ENCODE data around the gene RNF148.
"Not testable (repeated sequence)": the region's sequence is repeated elsewhere in the genome, so short reads cannot be mapped to it uniquely, and the experiment has no call there.

RNF148 gene

GRCh38 chr7:122691569-122692235 lies 11.0 kb downstream of the RNF148 start:
- no peak for DNase-seq (ENCODE audit: low spot score)
- H3K27ac ChIP-seq, result no peak overlapping the region
- no peak overlapping the region for H3K4me3 ChIP-seq
- TF ChIP-seq CTCF (IDR thresholded peaks at IDR 0.05), result no peak

- H3K27ac ChIP-seq, result no peak overlapping the region
- H3K4me3 ChIP-seq, result no peak overlapping the region
- DNase-seq (ENCODE audit: low spot score), result no peak
- no peak for TF ChIP-seq CTCF (IDR thresholded peaks at IDR 0.05)
These were observed 13.2 kb downstream of the RNF148 start for GRCh38 chr7:122689346-122690109.

GRCh38 chr7:122688400-122688998 lies 14.2 kb downstream of the RNF148 start:
- no peak for DNase-seq (ENCODE audit: low spot score)
- Histone ChIP-seq H3K27ac (no peak overlapping the region), H3K4me3 (no peak overlapping the region)
- TF ChIP-seq CTCF (IDR thresholded peaks at IDR 0.05), result no peak

DNA sequence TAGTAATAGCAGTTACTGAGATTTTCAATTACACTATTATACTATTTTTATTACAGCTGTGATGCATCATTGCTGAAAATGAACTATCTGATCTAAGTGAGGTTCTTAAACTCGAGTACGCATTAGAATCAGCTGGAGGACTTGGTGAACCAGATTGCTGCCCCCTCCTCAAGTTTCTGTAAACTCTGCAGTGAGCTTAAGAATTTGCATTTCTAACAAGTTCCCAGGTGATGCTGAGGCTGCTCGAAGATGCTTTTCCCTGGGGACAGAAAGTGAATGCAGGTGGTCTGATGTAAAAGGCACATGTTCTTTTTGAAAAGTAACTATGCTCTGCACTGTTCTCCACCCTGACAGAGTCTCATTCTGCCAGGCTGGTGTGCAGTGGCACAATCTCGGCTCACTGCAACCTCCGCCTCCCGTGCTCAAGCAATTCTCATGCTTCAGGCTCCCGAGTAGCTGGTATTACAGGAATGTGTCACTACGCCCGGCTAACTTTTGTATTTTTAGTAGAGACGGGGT lies 16.3 kb downstream of the RNF148 start:
- Histone ChIP-seq H3K27ac (no peak overlapping the region), H3K4me3 (no peak overlapping the region)
- DNase-seq (ENCODE audit: low spot score), result no peak
- no peak for TF ChIP-seq CTCF (IDR thresholded peaks at IDR 0.05)

- H3K4me3 ChIP-seq, result no peak overlapping the region
- DNase-seq (ENCODE audit: low spot score), result no peak
- H3K27ac ChIP-seq, result no peak overlapping the region
- no peak for TF ChIP-seq CTCF (IDR thresholded peaks at IDR 0.05)
These were observed 18.2 kb downstream of the RNF148 start for GRCh38 chr7:122684504-122684903.

GRCh38 chr7:122682815-122683550 lies 19.7 kb downstream of the RNF148 start:
- DNase-seq (ENCODE audit: low spot score), result no peak
- no peak overlapping the region for H3K27ac ChIP-seq
- no peak overlapping the region for H3K4me3 ChIP-seq
- TF ChIP-seq CTCF (IDR thresholded peaks at IDR 0.05), result no peak

GRCh38 chr7:122681186-122681585 lies 21.5 kb downstream of the RNF148 start:
- DNase-seq (ENCODE audit: low spot score); H3K4me3 ChIP-seq; H3K27ac ChIP-seq: not testable (repeated sequence)
